Fibroblast of mammary gland (primary cell): ENCODE data around the gene TTLL8.

Experiments
- DNase-seq: peaks from one replicate; pipeline ENCODE4 v3.0.0-alpha.2; 2010; ENCODE audit warnings: low read depth
- H3K4me3 ChIP-seq: 2 replicates; pipeline ENCODE4 v1.5.1; 2011; ENCODE audit warnings: low read depth, mild to moderate bottlenecking, low read length, moderate library complexity; ENCODE audit not compliant: control insufficient read depth
- CTCF ChIP-seq: conservative IDR thresholded peaks from 2 replicates; pipeline ENCODE4 v1.5.1; 2011; ENCODE audit warnings: low read depth, low read length, inconsistent platforms; ENCODE audit not compliant: control insufficient read depth, insufficient read depth

TTLL8 gene

DNA sequence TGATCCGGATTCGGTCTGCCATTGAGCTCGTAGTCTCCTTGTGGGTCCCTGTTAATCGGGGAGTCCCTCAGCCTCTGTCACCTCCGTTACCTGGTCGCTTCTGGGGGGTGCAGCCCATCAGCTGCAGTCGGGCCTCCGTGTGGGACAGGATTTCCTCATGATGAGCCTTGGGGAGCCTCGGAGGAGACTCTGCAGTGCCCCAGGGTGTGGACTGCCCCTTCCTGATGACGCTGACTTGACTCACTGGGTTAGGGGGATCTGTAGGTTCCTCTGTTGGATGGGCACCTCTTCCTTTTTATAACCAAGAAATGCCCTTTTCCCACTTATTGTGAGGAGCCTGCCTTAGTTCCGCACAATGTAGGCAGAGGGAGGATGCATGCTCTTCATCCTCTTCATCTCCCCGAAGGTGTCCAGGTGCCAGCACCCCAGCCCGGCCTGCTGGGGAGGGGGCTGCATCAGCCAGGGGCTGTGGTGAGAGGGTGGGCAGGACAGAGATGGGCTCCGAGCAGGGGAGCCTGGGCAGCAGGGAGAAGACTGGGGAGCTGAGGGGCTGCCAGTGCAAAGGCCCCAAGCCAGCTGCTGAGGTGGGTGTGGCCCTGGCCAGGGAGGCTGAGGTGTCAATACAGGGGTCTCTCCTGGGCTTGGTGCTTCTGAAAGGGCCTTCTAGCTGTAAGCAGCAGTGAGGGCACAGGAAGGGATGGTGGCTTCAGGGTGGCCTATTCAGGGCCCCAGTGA, 13.5 kb upstream of the TTLL8 start:
- no peak for TF ChIP-seq CTCF
- DNase-seq: no peak
- H3K4me3 ChIP-seq: no peak overlapping the region

DNA sequence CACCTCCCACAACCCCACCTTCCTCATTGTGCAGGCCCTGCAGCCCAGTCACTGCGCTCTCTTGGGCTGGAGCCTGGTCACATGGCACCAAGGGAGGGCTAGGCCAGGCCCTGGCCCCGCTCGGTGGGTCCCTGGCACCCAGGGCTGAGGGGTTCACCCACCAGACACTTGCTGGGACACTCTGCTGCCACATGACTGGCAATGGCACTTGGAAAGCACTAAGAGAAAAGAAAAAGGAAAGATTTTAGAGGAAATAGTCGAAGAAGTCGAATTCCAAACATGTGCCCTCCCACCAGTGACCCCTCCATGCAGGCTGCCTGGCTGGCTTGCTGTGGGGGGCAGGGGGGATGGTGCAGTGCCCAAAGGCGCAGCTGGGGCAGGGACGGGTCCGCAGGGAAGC, 12.3 kb upstream of the TTLL8 start:
- DNase-seq: no peak
- no peak for TF ChIP-seq CTCF
- H3K4me3 ChIP-seq: no peak overlapping the region

GRCh38 chr22:50068096-50068495, 10.0 kb upstream of the TTLL8 start:
- TF ChIP-seq CTCF: no peak
- DNase-seq: no peak

GRCh38 chr22:50067244-50067643, 9.1 kb upstream of the TTLL8 start:
- H3K4me3 ChIP-seq: no peak overlapping the region
- no peak for TF ChIP-seq CTCF
- DNase-seq: no peak

More at GRCh38 chr22:50068096-50068495, 10.0 kb upstream of the TTLL8 start:
- no peak overlapping the region for H3K4me3 ChIP-seq

GRCh38 chr22:50064453-50064852, 6.4 kb upstream of the TTLL8 start:
- TF ChIP-seq CTCF: no peak
- DNase-seq: no peak
- H3K4me3 ChIP-seq: no peak overlapping the region

DNA sequence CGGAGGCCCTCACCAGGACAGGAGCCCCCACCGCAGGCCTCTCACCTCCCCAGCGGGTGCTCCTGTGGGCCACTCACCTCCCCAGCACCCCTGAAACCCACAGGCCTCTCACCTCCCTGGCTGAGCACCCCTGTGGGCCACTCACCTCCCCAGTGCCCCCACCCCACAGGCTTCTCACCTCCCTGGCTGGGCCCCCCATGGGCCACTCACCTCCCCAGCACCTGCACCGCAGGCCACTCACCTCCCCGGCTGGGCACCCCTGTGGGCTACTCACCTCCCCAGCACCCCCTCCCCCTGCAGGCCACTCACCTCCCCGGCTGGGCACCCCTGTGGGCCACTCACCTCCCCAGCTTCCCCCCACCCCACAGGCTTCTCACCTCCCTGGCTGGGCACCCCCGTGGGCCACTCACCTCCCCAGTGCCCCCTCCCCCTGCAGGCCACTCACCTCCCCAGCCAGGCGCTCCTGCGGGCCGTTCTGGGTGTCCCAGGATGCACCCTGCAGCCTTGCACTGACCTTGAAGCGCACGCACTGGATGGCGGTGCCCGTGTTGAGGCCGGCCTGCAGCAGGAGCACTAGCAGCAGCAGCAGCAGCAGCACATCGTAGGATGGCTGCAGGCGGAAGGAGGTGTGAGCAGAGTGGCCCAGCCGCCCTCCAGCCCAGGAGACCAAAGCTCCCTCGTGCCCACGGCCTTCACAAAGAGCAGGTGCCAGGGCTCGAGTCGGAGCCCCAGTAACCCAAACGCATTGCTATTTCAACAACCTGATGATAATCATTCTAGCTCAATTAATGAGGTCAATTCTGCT, 5.7 kb upstream of the TTLL8 start:
- DNase-seq: no peak
- no peak overlapping the region for H3K4me3 ChIP-seq
- TF ChIP-seq CTCF: no peak
